H9 (cell line): Measurements from ENCODE around the gene PRKCZ. TPM values are rescaled to one million over a fixed set of nuclear protein-coding genes. Genes with fewer than 3 reads are reported as not detected.

Experiments used
- DNase-seq: peaks from one replicate; pipeline ENCODE4 v3.0.0-alpha.2; 2017
- H2AFZ ChIP-seq: one replicate; pipeline ENCODE4 v1.6.1; 2013; ENCODE audit warnings: mild to moderate bottlenecking, low read length, control low read depth, moderate library complexity
- H2AK5ac ChIP-seq: 2 replicates; pipeline ENCODE4 v1.6.1; 2013; ENCODE audit warnings: low read length, control low read depth, mixed read lengths; ENCODE audit not compliant: insufficient read length
- H2BK120ac ChIP-seq: one replicate; pipeline ENCODE4 v1.6.1; 2013; ENCODE audit warnings: low read depth, mild to moderate bottlenecking, low read length, control low read depth, inconsistent platforms; ENCODE audit not compliant: poor library complexity, severe bottlenecking
- H2BK12ac ChIP-seq: 2 replicates; pipeline ENCODE4 v1.6.1; 2013; ENCODE audit warnings: low read length, control low read depth, mixed read lengths, low read depth; ENCODE audit not compliant: insufficient read length
- H2BK15ac ChIP-seq: 2 replicates; pipeline ENCODE4 v1.6.1; 2013; ENCODE audit warnings: low read depth, low read length, control low read depth
- H2BK20ac ChIP-seq: one replicate; pipeline ENCODE4 v1.6.1; 2013; ENCODE audit warnings: low read depth, mild to moderate bottlenecking, low read length, control low read depth, inconsistent platforms; ENCODE audit not compliant: poor library complexity, severe bottlenecking
- H2BK5ac ChIP-seq: 2 replicates; pipeline ENCODE4 v1.6.1; 2013; ENCODE audit warnings: low read length, control low read depth, mixed read lengths; ENCODE audit not compliant: insufficient read length
- H3K14ac ChIP-seq: 2 replicates; pipeline ENCODE4 v1.6.1; 2013; ENCODE audit warnings: low read length, control low read depth; ENCODE audit not compliant: insufficient read depth
- H3K18ac ChIP-seq: 2 replicates; pipeline ENCODE4 v1.6.1; 2013; ENCODE audit warnings: low read depth, mild to moderate bottlenecking, mixed read lengths, low read length, control low read depth; ENCODE audit not compliant: insufficient read length
- H3K23ac ChIP-seq: 2 replicates; pipeline ENCODE4 v1.6.1; 2013; ENCODE audit warnings: low read length, control low read depth, mixed read lengths, low read depth; ENCODE audit not compliant: insufficient read length
- H3K23me2 ChIP-seq: 2 replicates; pipeline ENCODE4 v1.6.1; 2013; ENCODE audit warnings: low read depth, mild to moderate bottlenecking, mixed read lengths, low read length, control low read depth; ENCODE audit not compliant: insufficient read length, poor library complexity, severe bottlenecking
- H3K27ac ChIP-seq: 2 replicates; pipeline ENCODE4 v1.5.1; 2013; ENCODE audit warnings: low read length, control low read depth, mixed read lengths, low read depth; ENCODE audit not compliant: insufficient read length
- H3K27me3 ChIP-seq: 2 replicates; pipeline ENCODE4 v1.6.1; 2013; ENCODE audit warnings: low read length, control low read depth, inconsistent platforms; ENCODE audit not compliant: insufficient read depth
- H3K4ac ChIP-seq: 2 replicates; pipeline ENCODE4 v1.6.1; 2013; ENCODE audit warnings: low read depth, mild to moderate bottlenecking, control low read depth, inconsistent platforms, low read length, moderate library complexity
- H3K4me1 ChIP-seq: 2 replicates; pipeline ENCODE4 v1.6.1; 2013; ENCODE audit warnings: low read length, control low read depth, inconsistent platforms; ENCODE audit not compliant: insufficient read depth
- H3K4me2 ChIP-seq: 2 replicates; pipeline ENCODE4 v1.6.1; 2013; ENCODE audit warnings: low read length, control low read depth, mixed read lengths; ENCODE audit not compliant: insufficient read length, insufficient read depth
- H3K56ac ChIP-seq: 2 replicates; pipeline ENCODE4 v1.6.1; 2013; ENCODE audit warnings: low read depth, mild to moderate bottlenecking, mixed read lengths, low read length, control low read depth; ENCODE audit not compliant: insufficient read length
- H3K79me1 ChIP-seq: 2 replicates; pipeline ENCODE4 v1.6.1; 2013; ENCODE audit warnings: low read depth, mild to moderate bottlenecking, moderate library complexity, low read length, control low read depth, inconsistent platforms; ENCODE audit not compliant: insufficient read depth, poor library complexity, severe bottlenecking
- H3K79me2 ChIP-seq: 2 replicates; pipeline ENCODE4 v1.6.1; 2013; ENCODE audit warnings: low read length, control low read depth, inconsistent platforms; ENCODE audit not compliant: insufficient read depth
- H3K9ac ChIP-seq: 2 replicates; pipeline ENCODE4 v1.6.1; 2013; ENCODE audit warnings: low read length, control low read depth, mixed read lengths; ENCODE audit not compliant: insufficient read length; ENCODE audit errors: extremely low read depth
- H3K9me3 ChIP-seq: one replicate; pipeline ENCODE4 v1.6.1; 2013; ENCODE audit warnings: low read depth, low read length, inconsistent platforms; ENCODE audit not compliant: control insufficient read depth
- H3T11ph ChIP-seq: one replicate; pipeline ENCODE4 v1.6.1; 2013; ENCODE audit warnings: mild to moderate bottlenecking, low read length, control low read depth, inconsistent platforms
- H4K20me1 ChIP-seq: one replicate; pipeline ENCODE4 v1.6.1; 2013; ENCODE audit not compliant: control insufficient read depth, insufficient read length, insufficient read depth
- H4K5ac ChIP-seq: 2 replicates; pipeline ENCODE4 v1.6.1; 2013; ENCODE audit warnings: low read depth, mild to moderate bottlenecking, mixed read lengths, low read length, control low read depth; ENCODE audit not compliant: insufficient read length
- H4K8ac ChIP-seq: replicated peaks from 2 replicates; pipeline ENCODE4 v1.6.1; 2013; ENCODE audit warnings: low read length, control low read depth, mixed read lengths, low read depth; ENCODE audit not compliant: insufficient read length
- H4K91ac ChIP-seq: 2 replicates; pipeline ENCODE4 v1.6.1; 2013; ENCODE audit warnings: low read depth, mild to moderate bottlenecking, moderate library complexity, mixed read lengths, low read length, control low read depth; ENCODE audit not compliant: insufficient read length
- H3K27ac Mint-ChIP-seq, 3 experiments: 2 replicates in 2 of 3; 3 replicates in 1 of 3; pipeline ENCODE4 v1.8.0; 2020 to 2021; ENCODE audit warnings: mixed read lengths in 3 of 3, mild to moderate bottlenecking in 1 of 3, moderate library complexity in 1 of 3
- H3K27me3 Mint-ChIP-seq: 2 replicates; pipeline ENCODE4 v1.8.0; 2021; ENCODE audit warnings: low read depth, mild to moderate bottlenecking, moderate library complexity, mixed read lengths
- H3K36me3 Mint-ChIP-seq, 3 experiments: 2 replicates in 2 of 3; 3 replicates in 1 of 3; pipeline ENCODE4 v1.8.0; 2020 to 2021; ENCODE audit warnings: low read depth in 3 of 3, mixed read lengths in 3 of 3; ENCODE audit not compliant: insufficient read depth in 1 of 3
- H3K4me1 Mint-ChIP-seq, 2 experiments: 2 replicates each; pipeline ENCODE4 v1.8.0; 2020; ENCODE audit warnings: mixed read lengths in 2 of 2
- H3K4me3 Mint-ChIP-seq, 2 experiments: 2 replicates in 1 of 2; 3 replicates in 1 of 2; pipeline ENCODE4 v1.8.0; 2020 to 2021; ENCODE audit warnings: mild to moderate bottlenecking in 2 of 2, mixed read lengths in 2 of 2, moderate library complexity in 1 of 2
- H3K9me3 Mint-ChIP-seq, 2 experiments: 2 replicates in 1 of 2; 3 replicates in 1 of 2; pipeline ENCODE4 v1.8.0; 2020; ENCODE audit warnings: mild to moderate bottlenecking in 2 of 2, mixed read lengths in 2 of 2, moderate library complexity in 1 of 2
- CTCF ChIP-seq: fragments of 200-600 bp; sonication (generic); conservative IDR thresholded peaks from 3 replicates; pipeline ENCODE4 v1.8.0; 2021; ENCODE audit warnings: antibody characterized with exemption, mild to moderate bottlenecking
- WGBS: extraction: QIAGEN DNeasy Blood & Tissue Kit; methylation state at CpG from one replicate; pipeline ENCODE4 v1.1.7; 2013; ENCODE audit warnings: missing lambda C conversion rate, low lambda C conversion rate, mixed read lengths; ENCODE audit not compliant: insufficient read length; ENCODE audit errors: extremely low coverage; 5-methylcytosine and 5-hydroxymethylcytosine counted together
- total RNA-seq: library from RNA; stranded (reverse); gene quantifications from 2 replicates; pipeline ENCODE4 v1.2.1, GENCODE V29; 2021

The PRKCZ gene
- total RNA-seq, 1 experiment from 2014 or later, result 48.4 TPM

- Histone ChIP-seq H2BK5ac (no peak overlapping the region), H3K23me2 (peaks cover 10% of the 10 kb centered on the region), H4K5ac (no peak overlapping the region), H2BK120ac (no peak overlapping the region), H4K91ac (no peak overlapping the region), H3K56ac (no peak overlapping the region), H3K27ac (no peak overlapping the region), H3K4me2 (peak overlapping the region; percentile 7), H4K20me1 (no peaks in the 10 kb centered on the region), H3K27me3 (no peaks in the 10 kb centered on the region), H3K4ac (no peak overlapping the region), H3T11ph (no peak overlapping the region), H2AK5ac (no peak overlapping the region), H4K8ac (no peak overlapping the region), H3K23ac (no peak overlapping the region), H3K79me1 (no peaks in the 10 kb centered on the region), H3K79me2 (no peaks in the 10 kb centered on the region), H3K14ac (no peak overlapping the region), H3K4me1 (no peaks in the 10 kb centered on the region; the same call in 1 of the 2 replicates), H2BK15ac (no peak overlapping the region), H3K18ac (peak overlapping the region; percentile 18), H3K9ac (no peak overlapping the region), H2AFZ (no peak overlapping the region), H2BK12ac (no peak overlapping the region), H2BK20ac (no peak overlapping the region), H3K9me3 (no peaks in the 10 kb centered on the region)
- TF ChIP-seq CTCF, result no peak
- H3K4me3 Mint-ChIP-seq, result peak overlapping the region in 1 of 2 experiments; percentile 58; a peak in 2 of 5 replicates
- H3K36me3 Mint-ChIP-seq, result no peaks in the 10 kb centered on the region; a peak in 2 of 7 replicates
- DNase-seq, result peak; percentile 83
- H3K27me3 Mint-ChIP-seq, result peaks cover 20% of the 10 kb centered on the region
- H3K27ac Mint-ChIP-seq, result no peak overlapping the region
- no CpG with 5 or more reads among the region's 25 CpGs for WGBS
- peaks cover 0 to 3% of the 10 kb centered on the region in 2 experiments; a peak in 2 of 5 replicates for H3K9me3 Mint-ChIP-seq
- peaks cover 15 to 33% of the 10 kb centered on the region in 2 experiments for H3K4me1 Mint-ChIP-seq
Observed at GRCh38 chr1:2046953-2047748, 3.1 kb upstream of the PRKCZ start.
